ENCODE data around the gene CHP2. TPM values are rescaled to one million over a fixed set of nuclear protein-coding genes. Genes with fewer than 3 reads are reported as not detected.
"Not testable (repeated sequence)": the region's sequence is repeated elsewhere in the genome, so short reads cannot be mapped to it uniquely, and the experiment has no call there.

CHP2 gene
- not detected in 2 replicates for total RNA-seq (2014; rRNA removed; shearing (Covaris generic))

- Histone ChIP-seq H3K27me3 (no peaks in the 10 kb centered on the region), H3K36me3 (no peaks in the 10 kb centered on the region), H3K9me3 (replicated peaks) (no peaks in the 10 kb centered on the region), H3K4me3 (no peak within 1 kb of the TSS), H3K4me1 (no peaks in the 10 kb centered on the region), H3K27ac (no peak within 1 kb of the TSS)
- no peak for DNase-seq
These were observed at the start of gene CHP2 for GRCh38 chr16:23754594-23755483. CHP2 (plus strand) TSS chr16:23755026; CDS start chr16:23755050, 24 bp downstream.

DNA sequence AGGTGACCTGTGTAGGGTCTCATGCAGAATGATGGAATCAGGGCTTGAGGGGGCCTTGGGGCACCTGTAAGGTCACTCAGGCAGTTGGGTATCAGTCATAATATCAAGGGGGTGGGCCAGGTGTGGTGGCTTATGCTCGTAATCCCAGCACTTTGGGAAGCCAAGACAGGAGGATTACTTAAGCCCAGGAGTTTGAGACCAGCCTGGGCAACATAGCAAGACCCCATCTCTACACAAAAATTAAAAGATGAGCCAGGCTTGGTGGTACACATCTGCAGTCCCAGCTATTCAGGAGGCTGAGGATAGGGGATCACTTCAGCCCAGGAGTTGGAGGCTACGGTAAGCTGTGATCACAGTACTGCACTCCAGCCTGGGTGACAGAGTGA, 49.3 kb upstream of the CHP2 start:
- no peaks in the 10 kb centered on the region for H3K4me1 ChIP-seq
- H3K4me3 ChIP-seq, result no peak overlapping the region
- no peak overlapping the region for H3K27ac ChIP-seq
- H3K36me3 ChIP-seq, result no peaks in the 10 kb centered on the region
- no peak for DNase-seq
- 0 out of 2 replicates have a peak, but pooled peaks cover 2% of the 10 kb centered on the region for H3K9me3 ChIP-seq (replicated peaks)
- H3K27me3 ChIP-seq, result no peaks in the 10 kb centered on the region

GRCh38 chr16:23706439-23706838, 48.4 kb upstream of the CHP2 start:
- DNase-seq, result no peak
- H3K9me3 ChIP-seq (replicated peaks), result 0 out of 2 replicates have a peak, but pooled peaks cover 2% of the 10 kb centered on the region
- H3K27me3 ChIP-seq, result no peaks in the 10 kb centered on the region
- H3K4me1 ChIP-seq, result no peaks in the 10 kb centered on the region
- no peaks in the 10 kb centered on the region for H3K36me3 ChIP-seq
- H3K27ac ChIP-seq, result no peak overlapping the region
- no peak overlapping the region for H3K4me3 ChIP-seq

GRCh38 chr16:23709536-23709935, 45.3 kb upstream of the CHP2 start:
- no peak overlapping the region for H3K4me3 ChIP-seq
- DNase-seq, result no peak
- no peak overlapping the region for H3K27ac ChIP-seq
- no peaks in the 10 kb centered on the region for H3K4me1 ChIP-seq
- no peaks in the 10 kb centered on the region for H3K27me3 ChIP-seq
- 0 out of 2 replicates have a peak, but pooled peaks cover 2% of the 10 kb centered on the region for H3K9me3 ChIP-seq (replicated peaks)
- no peaks in the 10 kb centered on the region for H3K36me3 ChIP-seq

DNA sequence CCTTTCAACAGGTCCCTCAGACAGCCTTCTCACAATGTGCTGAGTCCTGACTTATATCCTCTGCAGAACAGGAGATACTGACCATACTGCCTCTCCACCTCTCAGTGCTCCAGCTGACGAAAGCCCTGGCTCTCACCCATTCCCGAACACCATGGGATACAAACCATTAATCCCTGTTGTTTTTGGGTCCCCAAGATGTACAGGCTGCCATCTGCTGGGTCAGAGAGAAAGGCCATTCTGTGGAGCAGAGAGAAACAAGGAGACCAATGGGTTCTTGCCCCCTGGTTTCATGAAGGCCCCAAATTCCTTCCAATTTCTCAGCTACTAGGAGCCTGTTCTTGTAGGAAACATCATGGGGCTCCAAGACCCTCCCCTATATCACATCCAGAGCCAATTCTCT, 44.8 kb upstream of the CHP2 start:
- Histone ChIP-seq H3K36me3 (no peaks in the 10 kb centered on the region), H3K4me3 (no peak overlapping the region), H3K9me3 (replicated peaks) (0 out of 2 replicates have a peak, but pooled peaks cover 2% of the 10 kb centered on the region), H3K27me3 (no peaks in the 10 kb centered on the region), H3K27ac (no peak overlapping the region), H3K4me1 (no peaks in the 10 kb centered on the region)
- DNase-seq, result no peak

GRCh38 chr16:23710504-23710903, 44.3 kb upstream of the CHP2 start:
- Histone ChIP-seq H3K9me3 (replicated peaks) (0 out of 2 replicates have a peak, but pooled peaks cover 2% of the 10 kb centered on the region), H3K27me3 (no peaks in the 10 kb centered on the region), H3K4me1 (no peaks in the 10 kb centered on the region), H3K36me3 (no peaks in the 10 kb centered on the region), H3K4me3 (no peak overlapping the region), H3K27ac (no peak overlapping the region)
- DNase-seq, result no peak

GRCh38 chr16:23711785-23712184, 43.0 kb upstream of the CHP2 start:
- Histone ChIP-seq H3K27ac (no peak overlapping the region), H3K4me1 (no peaks in the 10 kb centered on the region), H3K36me3 (no peaks in the 10 kb centered on the region), H3K27me3 (no peaks in the 10 kb centered on the region), H3K9me3 (replicated peaks) (0 out of 2 replicates have a peak, but pooled peaks cover 2% of the 10 kb centered on the region), H3K4me3 (no peak overlapping the region)
- DNase-seq, result no peak

DNA sequence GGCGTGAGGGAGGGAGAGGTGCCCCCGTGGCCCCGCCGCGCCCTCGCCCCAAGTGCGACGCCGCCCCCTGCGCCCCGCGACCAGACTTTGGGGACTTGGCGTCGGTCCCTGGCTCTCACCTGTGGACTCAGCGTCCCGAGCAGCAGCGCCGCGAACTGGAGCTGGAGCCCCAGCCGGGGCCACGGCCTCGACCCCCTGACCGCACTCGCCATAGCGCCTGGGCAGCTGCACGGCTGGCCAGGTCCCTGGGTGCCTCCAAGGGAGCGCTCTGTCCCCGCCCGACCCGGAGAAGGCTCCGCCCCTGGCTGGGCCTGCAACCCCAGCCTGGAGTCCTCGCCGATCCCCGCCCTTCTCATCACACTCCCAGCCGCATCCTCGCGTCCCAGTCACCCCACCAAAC, 41.9 kb upstream of the CHP2 start, which contains the start of gene ERN2:
Gene ERN2 (minus strand): TSS at position 247 of the 400 bp plus-strand sequence. CDS start 35 bp downstream, at position 212.
- no peak for DNase-seq
- no peak within 1 kb of the TSS for H3K27ac ChIP-seq
- no peaks in the 10 kb centered on the region for H3K36me3 ChIP-seq
- 0 out of 2 replicates have a peak, but pooled peaks cover 2% of the 10 kb centered on the region for H3K9me3 ChIP-seq (replicated peaks)
- no peaks in the 10 kb centered on the region for H3K4me1 ChIP-seq
- no peak within 1 kb of the TSS for H3K4me3 ChIP-seq
- H3K27me3 ChIP-seq, result no peaks in the 10 kb centered on the region

- no peaks in the 10 kb centered on the region for H3K4me1 ChIP-seq
- no peak overlapping the region for H3K27ac ChIP-seq
- H3K36me3 ChIP-seq, result no peaks in the 10 kb centered on the region
- no peaks in the 10 kb centered on the region for H3K27me3 ChIP-seq
- H3K9me3 ChIP-seq (replicated peaks), result no peaks in the 10 kb centered on the region
- H3K4me3 ChIP-seq, result no peak overlapping the region
- DNase-seq, result no peak
These were observed 38.3 kb upstream of the CHP2 start for GRCh38 chr16:23716484-23716883.

DNA sequence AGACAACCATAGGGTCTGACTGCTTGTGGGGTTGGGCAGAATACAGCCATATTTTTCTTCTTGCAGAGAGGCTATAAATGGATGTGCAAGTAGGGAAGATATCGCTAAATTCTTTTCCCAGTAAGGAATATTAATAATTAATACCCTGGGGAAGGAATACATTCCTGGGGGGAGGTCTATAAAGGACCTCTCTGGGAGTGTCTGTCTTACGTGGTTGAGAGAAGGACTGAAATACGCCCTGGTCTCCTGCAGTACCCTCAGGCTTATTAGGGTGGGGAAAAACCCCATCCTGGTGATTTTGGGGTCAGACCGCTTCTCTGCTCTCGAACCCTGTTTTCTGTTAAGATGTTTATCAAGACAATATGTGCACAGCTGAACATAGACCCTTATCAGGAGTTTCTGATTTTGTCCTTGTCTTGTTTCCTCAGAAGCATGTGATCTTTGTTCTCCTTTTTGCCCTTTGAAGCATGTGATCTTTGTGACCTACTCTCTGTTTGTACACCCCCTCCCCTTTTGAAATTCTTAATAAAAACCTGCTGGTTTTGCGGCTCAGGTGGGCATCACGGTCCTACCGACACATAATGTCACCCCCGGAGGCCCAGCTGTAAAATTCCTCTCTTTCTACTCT, 32.1 kb upstream of the CHP2 start:
- not testable (repeated sequence) for H3K27me3 ChIP-seq; H3K36me3 ChIP-seq; DNase-seq; H3K4me1 ChIP-seq; H3K27ac ChIP-seq; H3K9me3 ChIP-seq (replicated peaks); H3K4me3 ChIP-seq

- no peaks in the 10 kb centered on the region for H3K9me3 ChIP-seq (replicated peaks)
- no peaks in the 10 kb centered on the region for H3K36me3 ChIP-seq
- no peak for DNase-seq
These were observed 30.6 kb upstream of the CHP2 start for GRCh38 chr16:23724096-23724784.

GRCh38 chr16:23724785-23725131, 30.1 kb upstream of the CHP2 start:
- H3K4me3 ChIP-seq, result no peak overlapping the region
- H3K9me3 ChIP-seq (replicated peaks), result no peaks in the 10 kb centered on the region
- H3K27ac ChIP-seq, result no peak overlapping the region
- no peak for DNase-seq
- no peaks in the 10 kb centered on the region for H3K27me3 ChIP-seq
- no peaks in the 10 kb centered on the region for H3K36me3 ChIP-seq
- no peaks in the 10 kb centered on the region for H3K4me1 ChIP-seq

More at GRCh38 chr16:23724096-23724784, 30.6 kb upstream of the CHP2 start:
- no peaks in the 10 kb centered on the region for H3K27me3 ChIP-seq
- H3K4me1 ChIP-seq, result no peaks in the 10 kb centered on the region
- H3K27ac ChIP-seq, result no peak overlapping the region
- no peak overlapping the region for H3K4me3 ChIP-seq

GRCh38 chr16:23726710-23727109, 28.1 kb upstream of the CHP2 start:
- Histone ChIP-seq H3K4me1 (no peaks in the 10 kb centered on the region), H3K27me3 (no peaks in the 10 kb centered on the region), H3K27ac (no peak overlapping the region), H3K36me3 (no peaks in the 10 kb centered on the region), H3K4me3 (no peak overlapping the region), H3K9me3 (replicated peaks) (no peaks in the 10 kb centered on the region)
- DNase-seq, result no peak

DNA sequence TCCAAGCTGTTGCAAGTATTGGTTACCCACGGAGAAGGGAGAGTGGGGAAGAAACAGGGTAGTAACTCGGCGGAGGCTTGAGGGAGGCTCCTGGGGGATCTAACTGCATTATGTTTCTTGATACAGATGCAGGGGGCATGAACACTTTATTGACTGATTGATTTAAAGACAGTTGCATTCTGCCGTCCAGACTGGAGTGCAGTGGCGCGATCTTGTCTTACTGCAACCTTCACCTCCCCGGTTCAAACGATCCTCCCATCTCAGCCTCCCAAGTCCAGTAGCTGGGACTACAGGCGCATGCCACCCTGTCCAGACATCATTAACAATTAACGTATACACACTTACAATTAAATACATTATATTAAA, 26.7 kb upstream of the CHP2 start:
- Histone ChIP-seq H3K4me3 (no peak overlapping the region), H3K9me3 (replicated peaks) (no peaks in the 10 kb centered on the region), H3K36me3 (no peaks in the 10 kb centered on the region), H3K27me3 (no peaks in the 10 kb centered on the region), H3K27ac (no peak overlapping the region), H3K4me1 (no peaks in the 10 kb centered on the region)
- no peak for DNase-seq
